ENCODE results near the gene FAM53B.

DNA sequence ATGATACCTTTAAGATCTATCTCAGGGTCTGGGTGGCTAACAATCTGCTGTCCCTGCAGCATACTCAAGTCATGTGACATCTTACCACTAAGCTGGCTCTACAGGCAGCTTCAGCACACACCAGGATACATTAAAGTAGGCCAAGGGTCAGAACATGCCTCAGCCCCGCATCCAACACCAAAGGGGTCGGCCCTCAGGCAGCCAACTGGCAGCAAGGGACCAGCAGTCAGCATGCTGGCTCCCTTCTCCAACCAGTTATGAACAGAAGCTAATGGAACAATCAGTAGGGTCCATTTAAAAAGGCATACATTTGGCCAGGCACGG lies 37.1 kb downstream of the FAM53B start:
- TF ChIP-seq CTCF (IDR thresholded peaks at IDR 0.05) (no peak), POLR2AphosphoS5 (IDR thresholded peaks at IDR 0.05) (no peak)
